ENCODE measurements around the gene AKR1C1.

GRCh38 chr10:4977025-4977424 lies 13.8 kb downstream of the AKR1C1 start:
- no peak for TF ChIP-seq CTCF (IDR thresholded peaks at IDR 0.05)
- TF ChIP-seq ZFX (IDR thresholded peaks at IDR 0.05; ENCODE audit: borderline replicate concordance) = no peak
